Measurements from ENCODE around the gene QSOX1. TPM values are rescaled to one million over a fixed set of nuclear protein-coding genes. Genes with fewer than 3 reads are reported as not detected.
A peak's percentile ranks its signal among the peaks of the same experiment; 100 is the strongest.

Gene QSOX1
- total RNA-seq, 1 donor from 2014 or later: 221 TPM

GRCh38 chr1:180218806-180219765 is 64.4 kb downstream of the QSOX1 start:
- DNase-seq (ENCODE audit: low spot score, unreplicated experiment): no peak
- H3K4me3 Mint-ChIP-seq (ENCODE audit: low read depth): no peak overlapping the region
- H3K27ac Mint-ChIP-seq: no peak overlapping the region
- H3K9me3 Mint-ChIP-seq (ENCODE audit: low read depth): no peaks in the 10 kb centered on the region
- TF ChIP-seq, protein P1, sequence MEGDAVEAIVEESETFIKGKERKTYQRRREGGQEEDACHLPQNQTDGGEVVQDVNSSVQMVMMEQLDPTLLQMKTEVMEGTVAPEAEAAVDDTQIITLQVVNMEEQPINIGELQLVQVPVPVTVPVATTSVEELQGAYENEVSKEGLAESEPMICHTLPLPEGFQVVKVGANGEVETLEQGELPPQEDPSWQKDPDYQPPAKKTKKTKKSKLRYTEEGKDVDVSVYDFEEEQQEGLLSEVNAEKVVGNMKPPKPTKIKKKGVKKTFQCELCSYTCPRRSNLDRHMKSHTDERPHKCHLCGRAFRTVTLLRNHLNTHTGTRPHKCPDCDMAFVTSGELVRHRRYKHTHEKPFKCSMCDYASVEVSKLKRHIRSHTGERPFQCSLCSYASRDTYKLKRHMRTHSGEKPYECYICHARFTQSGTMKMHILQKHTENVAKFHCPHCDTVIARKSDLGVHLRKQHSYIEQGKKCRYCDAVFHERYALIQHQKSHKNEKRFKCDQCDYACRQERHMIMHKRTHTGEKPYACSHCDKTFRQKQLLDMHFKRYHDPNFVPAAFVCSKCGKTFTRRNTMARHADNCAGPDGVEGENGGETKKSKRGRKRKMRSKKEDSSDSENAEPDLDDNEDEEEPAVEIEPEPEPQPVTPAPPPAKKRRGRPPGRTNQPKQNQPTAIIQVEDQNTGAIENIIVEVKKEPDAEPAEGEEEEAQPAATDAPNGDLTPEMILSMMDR (IDR thresholded peaks at IDR 0.05; ENCODE audit: unreplicated experiment): no peak
- H3K4me1 Mint-ChIP-seq (ENCODE audit: low read depth): no peaks in the 10 kb centered on the region
- peaks cover 50% of the 10 kb centered on the region for H3K27me3 Mint-ChIP-seq
- H3K36me3 Mint-ChIP-seq (ENCODE audit: insufficient read depth): no peaks in the 10 kb centered on the region

GRCh38 chr1:180219776-180220175 is 65.1 kb downstream of the QSOX1 start:
- Mint-ChIP-seq H3K27ac (no peak overlapping the region), H3K4me1 (ENCODE audit: low read depth) (no peaks in the 10 kb centered on the region)

DNA sequence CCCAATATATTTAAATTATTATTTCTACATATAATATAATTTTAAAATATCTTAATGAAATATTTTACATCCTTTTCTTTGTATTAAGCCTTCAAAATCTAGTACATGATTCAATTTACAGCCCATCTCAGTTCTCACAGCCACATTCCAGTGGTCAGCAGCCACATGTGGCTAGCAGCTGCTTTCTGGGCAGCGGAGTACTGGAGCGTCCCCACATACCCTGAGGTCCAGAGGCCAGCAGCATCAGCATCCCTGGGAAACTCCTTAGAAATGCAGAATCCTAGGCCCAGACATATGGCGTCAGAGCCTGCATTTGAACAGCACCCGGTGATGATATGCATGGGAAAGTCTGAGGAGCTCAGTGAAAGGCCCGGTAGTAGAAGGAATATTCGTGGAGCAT is 66.8 kb downstream of the QSOX1 start:
- H3K9me3 Mint-ChIP-seq (ENCODE audit: low read depth): no peaks in the 10 kb centered on the region
- H3K27ac Mint-ChIP-seq: no peak overlapping the region
- H3K27me3 Mint-ChIP-seq: peaks cover 65% of the 10 kb centered on the region
- no peaks in the 10 kb centered on the region for H3K36me3 Mint-ChIP-seq (ENCODE audit: insufficient read depth)
- H3K4me3 Mint-ChIP-seq (ENCODE audit: low read depth): no peak overlapping the region
- H3K4me1 Mint-ChIP-seq (ENCODE audit: low read depth): no peaks in the 10 kb centered on the region
- DNase-seq (ENCODE audit: low spot score, unreplicated experiment): no peak
- TF ChIP-seq, protein P1 (IDR thresholded peaks at IDR 0.05; ENCODE audit: unreplicated experiment): no peak

More at GRCh38 chr1:180219776-180220175, 65.1 kb downstream of the QSOX1 start:
- no peaks in the 10 kb centered on the region for H3K9me3 Mint-ChIP-seq (ENCODE audit: low read depth)
- no peak for DNase-seq (ENCODE audit: low spot score, unreplicated experiment)
- TF ChIP-seq, protein P1 (IDR thresholded peaks at IDR 0.05; ENCODE audit: unreplicated experiment): no peak
- H3K4me3 Mint-ChIP-seq (ENCODE audit: low read depth): no peak overlapping the region
- peaks cover 57% of the 10 kb centered on the region for H3K27me3 Mint-ChIP-seq
- H3K36me3 Mint-ChIP-seq (ENCODE audit: insufficient read depth): no peaks in the 10 kb centered on the region

DNA sequence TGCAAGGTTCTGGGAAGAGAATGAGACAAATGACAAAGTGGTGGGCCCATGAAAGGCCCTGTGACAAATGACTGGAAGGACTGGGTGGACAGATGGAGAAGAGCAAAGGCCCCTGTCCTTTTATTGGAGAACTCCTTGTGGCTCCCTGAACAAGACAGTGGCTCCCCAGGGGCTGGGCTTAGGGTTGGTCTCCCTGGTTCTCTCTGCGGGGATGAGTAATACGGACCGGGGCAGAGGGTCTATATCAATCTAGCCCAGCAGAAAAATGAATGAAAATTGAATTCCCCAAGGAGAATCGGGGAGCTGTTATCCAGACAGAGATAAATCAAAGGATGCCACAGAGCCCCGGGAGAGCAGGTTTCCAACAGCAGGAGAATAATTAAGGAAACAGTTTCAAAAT is 70.2 kb downstream of the QSOX1 start:
- DNase-seq (ENCODE audit: low spot score, unreplicated experiment): no peak
- Mint-ChIP-seq H3K36me3 (ENCODE audit: insufficient read depth) (no peaks in the 10 kb centered on the region), H3K27ac (peak overlapping the region; percentile 29), H3K9me3 (ENCODE audit: low read depth) (no peaks in the 10 kb centered on the region), H3K4me1 (ENCODE audit: low read depth) (no peaks in the 10 kb centered on the region), H3K27me3 (peaks cover 78% of the 10 kb centered on the region), H3K4me3 (ENCODE audit: low read depth) (no peak overlapping the region)
- TF ChIP-seq, protein P1 (IDR thresholded peaks at IDR 0.05; ENCODE audit: unreplicated experiment): no peak

DNA sequence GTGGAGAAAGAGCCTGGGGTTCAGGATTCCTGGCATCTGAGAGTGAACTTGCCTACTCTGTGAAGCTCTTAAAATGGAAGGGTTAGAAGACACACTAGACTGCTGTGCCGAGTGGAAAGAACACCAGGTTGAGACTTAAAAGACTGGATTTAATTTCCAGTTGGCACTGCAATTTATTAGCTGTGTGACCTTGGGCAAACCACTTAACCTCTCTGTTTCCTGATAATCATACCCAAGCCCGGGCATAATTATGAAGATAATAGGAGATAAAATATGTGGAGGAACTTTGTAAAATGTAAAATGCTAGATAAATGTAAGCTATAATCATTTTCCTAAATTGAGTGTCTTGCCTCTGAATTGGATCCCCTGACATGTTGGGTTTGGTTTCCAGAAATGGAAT is 70.7 kb downstream of the QSOX1 start:
- Mint-ChIP-seq H3K36me3 (ENCODE audit: insufficient read depth) (no peaks in the 10 kb centered on the region), H3K4me1 (ENCODE audit: low read depth) (no peaks in the 10 kb centered on the region), H3K27me3 (peaks cover 80% of the 10 kb centered on the region), H3K4me3 (ENCODE audit: low read depth) (no peak overlapping the region), H3K9me3 (ENCODE audit: low read depth) (no peaks in the 10 kb centered on the region), H3K27ac (no peak overlapping the region)
- DNase-seq (ENCODE audit: low spot score, unreplicated experiment): no peak
- TF ChIP-seq, protein P1 (IDR thresholded peaks at IDR 0.05; ENCODE audit: unreplicated experiment): no peak
